Activated naive CD4-positive, alpha-beta T cell (primary cell): Measurements from ENCODE around the gene UBA6.

ENCODE experiments used
- DNase-seq, 4 experiments: peaks; one replicate each; lab custom pipeline; 2025; lab: John Stamatoyannopoulos, UW

The UBA6 gene

GRCh38 chr4:67576059-67576466, 124.9 kb downstream of the UBA6 start:
- no peak for DNase-seq

GRCh38 chr4:67575232-67576058, 125.5 kb downstream of the UBA6 start:
- no peak for DNase-seq

GRCh38 chr4:67573193-67573592, 127.8 kb downstream of the UBA6 start:
- no peak for DNase-seq

DNA sequence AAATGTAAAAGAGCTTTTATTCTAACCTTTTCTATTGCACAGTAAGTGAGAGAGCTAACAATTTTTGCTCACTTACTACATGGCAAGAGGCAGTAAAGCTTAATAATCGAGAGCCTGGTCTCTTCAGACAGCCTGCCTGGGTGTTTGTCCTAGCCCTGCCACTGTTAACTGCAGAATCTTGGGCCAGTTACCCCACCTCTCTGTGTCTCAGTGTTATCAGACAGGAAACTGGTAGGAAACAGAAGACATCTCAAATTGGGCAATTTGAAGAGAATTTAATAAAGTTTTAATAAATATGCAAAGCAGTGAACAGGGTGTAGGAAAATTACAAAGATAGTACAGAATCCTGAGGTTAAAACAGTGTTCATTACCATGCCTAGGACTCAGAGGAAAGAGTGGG, 129.0 kb downstream of the UBA6 start:
- DNase-seq: no peak

GRCh38 chr4:67570537-67570936, 130.4 kb downstream of the UBA6 start:
- no peak for DNase-seq

DNA sequence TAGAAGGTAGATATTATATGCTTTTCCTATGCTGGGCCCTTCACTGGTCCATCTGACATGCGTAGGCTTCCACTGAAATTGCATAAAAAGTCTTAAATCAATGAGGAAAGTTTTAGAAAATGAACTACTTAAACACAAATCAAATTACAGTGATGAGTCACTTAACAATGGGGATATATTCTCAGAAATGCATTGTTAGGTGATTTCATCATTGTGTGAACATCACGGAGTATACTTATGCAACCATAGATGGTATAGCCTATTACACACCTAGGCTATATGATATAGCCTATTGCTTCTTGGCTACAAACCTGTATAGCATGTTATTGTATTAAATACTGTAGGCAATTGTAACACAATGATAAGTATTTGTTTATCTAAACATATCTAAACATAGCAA, 132.1 kb downstream of the UBA6 start:
- DNase-seq: no peak

DNA sequence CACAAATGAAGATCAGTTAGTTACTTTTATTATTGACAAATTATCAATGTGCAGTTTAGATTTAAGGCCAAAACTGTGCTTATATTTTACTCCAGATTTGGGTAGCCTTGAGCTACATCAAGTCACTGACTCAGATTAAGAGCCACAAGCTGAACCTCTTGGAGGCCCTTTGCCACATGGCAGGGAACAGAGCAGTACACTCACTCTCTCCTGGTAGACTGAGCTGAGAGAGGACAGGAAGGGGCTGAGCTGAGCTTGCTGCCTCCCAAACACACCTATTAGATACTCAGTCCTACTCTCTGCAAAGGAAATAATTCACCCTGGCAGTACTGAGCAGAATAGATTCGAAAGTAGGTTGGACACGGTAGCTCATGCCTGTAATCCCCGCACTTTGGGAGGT, 134.6 kb downstream of the UBA6 start:
- DNase-seq: no peak

DNA sequence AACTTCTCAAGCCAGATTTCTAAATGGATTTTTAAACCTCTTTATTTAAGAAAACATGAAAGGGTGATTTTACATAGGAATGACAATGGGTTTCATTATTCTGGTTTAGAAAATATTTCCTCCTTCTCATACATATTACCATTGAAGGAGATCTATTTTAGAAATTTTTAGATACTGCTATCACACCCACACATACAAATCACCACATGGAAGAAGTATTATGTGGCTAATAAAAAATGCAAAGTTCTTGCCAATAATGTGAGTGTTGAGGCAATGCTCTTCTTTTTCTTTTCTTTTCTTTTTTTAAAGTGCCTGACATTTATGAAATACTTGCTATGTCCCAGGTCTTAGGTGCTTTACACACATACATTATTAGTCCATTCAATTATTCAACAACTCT, 135.7 kb downstream of the UBA6 start:
- no peak for DNase-seq
